IPS-11a (cell line): Measurements from ENCODE around the gene TBX4.

Source experiments
- H3K4me3 ChIP-seq: one replicate; pipeline ENCODE4 v1.5.1; 2013; ENCODE audit warnings: low read depth, low read length, control low read depth

The TBX4 gene

GRCh38 chr17:61412860-61413660 lies 39.2 kb upstream of the TBX4 start:
- H3K4me3 ChIP-seq, result peak overlapping the region; percentile 41

- H3K4me3 ChIP-seq, result no peak overlapping the region
Observed at GRCh38 chr17:61413661-61414126, 38.5 kb upstream of the TBX4 start.

GRCh38 chr17:61414141-61414935 lies 37.9 kb upstream of the TBX4 start:
- no peak overlapping the region for H3K4me3 ChIP-seq

DNA sequence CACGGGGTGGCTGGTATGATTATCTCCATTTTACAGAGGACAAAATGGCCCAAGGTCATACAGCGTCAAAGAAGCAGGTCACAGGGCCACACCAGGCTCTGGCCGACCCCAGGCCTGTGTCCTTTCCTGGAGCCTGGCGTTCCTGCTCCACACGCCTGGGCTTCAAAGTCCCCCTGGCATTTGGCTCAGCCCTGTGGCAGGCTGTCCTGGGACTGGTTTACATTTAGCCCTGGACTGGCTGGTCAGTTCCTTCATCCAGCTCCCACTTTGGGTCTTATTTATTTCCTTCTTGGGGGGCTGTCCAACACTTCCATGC lies 37.3 kb upstream of the TBX4 start:
- H3K4me3 ChIP-seq, result no peak overlapping the region

DNA sequence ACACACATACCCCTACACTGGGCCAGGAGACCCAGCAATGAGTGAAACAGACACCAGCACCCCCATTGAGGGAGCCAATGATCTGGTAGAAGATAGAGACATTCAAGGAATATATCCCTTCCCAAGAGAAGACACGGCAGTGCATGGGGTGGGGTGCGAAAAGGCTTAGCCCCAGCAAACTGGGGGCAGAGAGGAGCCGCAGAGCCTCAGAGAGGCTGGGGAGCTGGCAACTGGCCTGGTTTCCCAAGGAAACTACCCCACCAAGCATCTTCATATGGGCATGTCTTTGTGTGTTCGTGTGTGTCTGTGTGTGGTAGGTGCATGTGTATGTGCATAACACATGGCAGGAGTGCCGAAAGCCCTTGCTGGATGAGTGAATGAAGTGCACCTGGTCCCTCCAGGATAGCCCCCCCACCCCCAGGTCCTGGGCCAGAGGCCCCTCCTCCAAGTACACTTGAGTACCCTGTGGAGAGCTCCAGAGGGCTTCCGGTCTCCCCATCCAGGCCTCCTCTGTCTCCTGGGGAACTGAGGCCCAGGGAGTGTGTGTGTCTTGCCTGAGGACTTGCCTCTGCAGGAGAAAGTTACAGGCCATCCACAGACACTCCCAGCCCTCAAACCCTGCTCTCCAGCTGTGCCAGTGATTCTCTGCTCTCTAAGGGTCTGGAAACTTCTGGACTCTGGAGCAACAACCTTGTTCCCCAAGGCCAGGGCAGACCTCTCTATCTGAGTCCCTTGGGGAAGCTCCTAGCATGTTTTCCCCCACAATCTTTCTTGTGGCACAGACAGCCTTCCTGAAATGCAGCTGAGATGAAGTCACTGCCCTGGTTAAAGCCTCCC lies 36.6 kb upstream of the TBX4 start:
- H3K4me3 ChIP-seq, result no peak overlapping the region

- no peak overlapping the region for H3K4me3 ChIP-seq
Observed at GRCh38 chr17:61416211-61416539, 36.0 kb upstream of the TBX4 start.

GRCh38 chr17:61416540-61417363 lies 35.5 kb upstream of the TBX4 start:
- H3K4me3 ChIP-seq, result no peak overlapping the region

DNA sequence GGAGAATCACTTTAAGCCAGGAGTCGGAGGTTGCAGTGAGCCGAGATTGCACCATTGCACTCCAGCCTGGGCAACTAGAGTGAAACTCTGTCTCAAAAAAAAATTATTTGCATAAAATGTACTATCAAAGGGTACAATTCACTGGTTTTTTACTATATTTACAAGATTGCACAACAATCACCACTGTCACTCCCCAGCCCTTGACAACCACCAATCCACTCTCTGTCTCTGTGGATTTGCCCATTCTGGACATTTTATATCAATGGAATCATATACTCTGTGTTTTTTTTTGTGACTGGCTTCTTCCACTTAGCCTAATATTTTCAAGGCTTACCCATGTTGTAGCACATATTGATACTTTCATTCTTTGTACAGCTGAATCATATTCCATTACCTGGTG lies 33.8 kb upstream of the TBX4 start:
- H3K4me3 ChIP-seq, result no peak overlapping the region

GRCh38 chr17:61419496-61420046 lies 32.7 kb upstream of the TBX4 start:
- H3K4me3 ChIP-seq, result no peak overlapping the region

- no peak overlapping the region for H3K4me3 ChIP-seq
Observed at GRCh38 chr17:61420052-61420451, 32.2 kb upstream of the TBX4 start.

DNA sequence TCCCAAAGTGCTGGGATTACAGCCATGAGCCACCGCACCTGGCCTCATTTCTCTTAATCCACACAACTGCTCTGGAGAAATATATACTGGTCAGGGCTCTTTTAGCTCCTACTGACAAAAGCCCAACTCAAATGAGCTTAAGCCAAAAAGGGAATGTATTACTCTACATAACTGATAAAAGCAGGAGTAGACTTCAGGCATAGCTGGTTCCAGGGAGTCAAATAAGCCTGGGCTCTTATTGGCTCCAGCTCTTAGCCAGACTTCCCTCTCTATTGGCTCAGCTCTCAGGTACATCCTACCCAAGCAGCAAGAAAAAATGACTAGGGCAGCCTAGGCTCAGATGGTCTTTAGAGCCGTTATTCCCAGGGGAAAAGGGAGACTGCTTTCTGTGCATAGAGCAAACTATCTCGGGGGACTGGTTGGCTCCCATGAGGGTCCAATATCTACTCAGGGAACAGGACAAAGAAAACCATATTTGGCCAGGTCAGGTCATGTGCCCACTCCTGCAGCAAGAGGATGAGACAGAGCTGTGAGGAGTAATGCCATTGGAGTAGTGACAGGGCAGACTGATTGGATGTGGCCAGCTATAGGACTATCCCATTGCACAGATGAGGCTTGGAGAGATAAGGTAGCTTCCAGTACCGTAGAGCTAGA lies 31.4 kb upstream of the TBX4 start:
- H3K4me3 ChIP-seq, result no peak overlapping the region

DNA sequence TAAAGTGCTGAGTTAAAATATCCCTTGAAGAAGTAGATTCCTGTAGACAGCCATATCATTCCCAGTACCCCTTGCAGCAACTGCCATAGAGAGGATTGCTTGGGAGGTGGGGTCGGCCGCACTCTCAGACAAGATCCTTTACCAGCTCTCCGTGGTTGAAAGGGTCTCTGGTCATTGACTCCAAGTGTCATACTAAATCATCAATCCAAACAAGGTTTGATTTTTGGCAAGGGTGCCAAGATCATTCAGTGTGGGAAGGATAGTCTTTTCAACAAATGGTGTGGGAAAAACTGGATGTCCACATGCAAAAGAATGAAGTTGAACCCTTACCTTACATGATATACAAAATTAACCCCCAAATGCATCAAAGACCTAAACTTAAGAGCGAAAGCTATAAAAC lies 30.8 kb upstream of the TBX4 start:
- no peak overlapping the region for H3K4me3 ChIP-seq

GRCh38 chr17:61422116-61422799 lies 30.0 kb upstream of the TBX4 start:
- no peak overlapping the region for H3K4me3 ChIP-seq

- H3K4me3 ChIP-seq, result no peak overlapping the region
Observed at GRCh38 chr17:61422869-61423268, 29.4 kb upstream of the TBX4 start.

DNA sequence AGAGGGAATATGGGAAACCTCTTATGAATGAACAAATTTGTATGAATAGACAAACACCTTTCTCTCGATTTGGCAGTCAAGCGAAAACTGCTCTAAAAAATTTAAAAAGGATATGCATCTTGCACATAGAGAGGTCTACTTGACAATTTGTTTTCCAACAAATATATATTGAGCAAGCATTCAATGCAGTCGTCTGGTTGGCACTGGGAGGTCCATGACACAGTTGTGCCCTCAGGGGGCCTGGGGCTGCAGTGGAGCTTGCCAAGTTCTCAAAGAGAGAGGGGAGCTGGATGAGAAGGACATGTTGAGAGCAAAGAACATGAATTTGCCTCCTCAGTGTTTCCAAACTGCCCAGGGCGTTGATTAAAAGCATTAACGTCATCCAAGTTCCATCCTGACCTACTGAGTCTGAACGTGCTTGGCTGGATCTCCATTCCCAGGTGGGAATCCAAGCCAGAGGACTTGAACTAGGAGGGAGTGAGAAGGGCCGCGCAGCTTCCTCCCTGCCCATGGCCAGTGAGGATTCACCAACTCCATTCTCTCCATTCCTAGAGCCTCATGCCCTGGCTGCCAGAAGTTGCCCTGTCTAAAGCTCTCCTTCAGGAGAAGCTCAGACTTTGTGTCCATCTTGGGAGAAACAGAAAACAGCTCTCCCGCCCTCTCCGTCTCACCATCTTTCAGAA lies 28.1 kb upstream of the TBX4 start:
- no peak overlapping the region for H3K4me3 ChIP-seq

GRCh38 chr17:61425682-61426481 lies 26.3 kb upstream of the TBX4 start:
- H3K4me3 ChIP-seq, result no peak overlapping the region

GRCh38 chr17:61426482-61427304 lies 25.5 kb upstream of the TBX4 start:
- H3K4me3 ChIP-seq, result no peak overlapping the region
